ENCODE results near the gene ZCCHC24.
"Not testable (repeated sequence)": the region's sequence is repeated elsewhere in the genome, so short reads cannot be mapped to it uniquely, and the experiment has no call there.

The ZCCHC24 gene

DNA sequence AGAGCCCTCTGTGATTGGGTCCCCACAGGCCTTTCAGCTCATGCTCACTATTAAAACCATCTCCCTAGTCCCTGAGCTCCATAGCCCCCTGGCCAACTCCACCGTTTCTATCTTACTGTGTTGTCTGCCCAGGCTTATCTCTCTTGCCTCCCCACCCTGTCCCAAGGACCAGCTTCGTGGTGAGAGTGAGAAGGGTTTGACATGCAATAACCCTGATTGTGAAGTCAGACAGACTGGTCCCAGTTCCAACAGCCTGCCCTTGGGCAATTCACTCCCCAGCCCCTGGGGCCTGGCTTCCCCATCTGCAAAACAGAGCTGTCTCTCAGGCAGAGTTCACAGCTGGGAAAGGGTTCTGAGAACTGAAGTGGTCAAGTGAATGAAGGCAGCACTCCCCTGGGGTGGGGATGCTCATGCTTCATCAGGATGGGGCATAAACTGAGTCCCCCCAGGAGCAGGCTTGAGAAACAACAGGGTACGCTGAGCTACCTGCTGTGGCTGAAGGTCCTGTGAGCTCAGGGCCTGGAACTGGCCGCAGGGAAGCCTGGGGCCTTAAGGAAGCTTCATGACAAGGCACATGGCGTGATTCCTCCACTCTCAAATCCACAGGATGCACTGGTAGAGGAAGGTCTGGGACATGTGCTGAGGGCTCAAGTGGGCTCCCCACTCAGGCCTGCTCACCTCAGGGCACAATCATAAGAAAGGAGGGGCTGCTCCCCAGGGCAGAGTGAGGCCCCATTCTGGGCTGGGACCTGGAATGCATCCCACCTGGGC lies 100.0 kb downstream of the ZCCHC24 start:
- no peak for DNase-seq (ENCODE audit: low spot score)

DNA sequence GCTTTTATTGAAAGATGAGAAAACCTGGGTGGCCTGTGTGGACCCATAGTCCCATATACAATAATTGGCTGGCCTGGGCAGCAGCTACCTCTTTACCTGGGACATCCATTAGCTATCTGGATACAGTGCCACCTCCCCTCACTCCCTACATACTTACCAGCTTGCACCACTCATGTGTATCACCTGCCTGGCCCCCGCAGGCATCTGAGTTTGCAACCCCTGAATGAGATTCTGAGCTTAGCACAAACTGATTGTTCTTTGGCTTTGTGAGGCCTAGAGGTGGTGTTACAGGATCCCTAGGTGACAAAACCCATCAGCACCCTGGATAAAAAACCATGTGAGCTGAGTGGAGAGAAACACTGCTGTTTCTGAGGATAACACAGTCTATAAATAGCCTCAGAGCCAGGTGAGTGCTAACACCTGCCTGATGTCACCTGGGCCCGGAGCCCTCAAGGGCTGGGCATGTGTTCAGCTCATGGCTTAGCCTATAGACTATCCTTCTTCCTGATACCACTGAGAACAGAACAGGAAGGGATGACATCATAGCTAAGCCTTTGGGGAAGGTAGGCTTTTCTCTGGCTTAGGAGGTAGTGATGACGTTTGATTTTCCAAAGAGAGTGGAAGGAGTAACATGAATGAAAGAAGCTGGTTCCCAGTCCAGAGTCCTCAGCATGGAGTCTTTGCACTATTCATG lies 100.8 kb downstream of the ZCCHC24 start:
- no peak for DNase-seq (ENCODE audit: low spot score)

DNA sequence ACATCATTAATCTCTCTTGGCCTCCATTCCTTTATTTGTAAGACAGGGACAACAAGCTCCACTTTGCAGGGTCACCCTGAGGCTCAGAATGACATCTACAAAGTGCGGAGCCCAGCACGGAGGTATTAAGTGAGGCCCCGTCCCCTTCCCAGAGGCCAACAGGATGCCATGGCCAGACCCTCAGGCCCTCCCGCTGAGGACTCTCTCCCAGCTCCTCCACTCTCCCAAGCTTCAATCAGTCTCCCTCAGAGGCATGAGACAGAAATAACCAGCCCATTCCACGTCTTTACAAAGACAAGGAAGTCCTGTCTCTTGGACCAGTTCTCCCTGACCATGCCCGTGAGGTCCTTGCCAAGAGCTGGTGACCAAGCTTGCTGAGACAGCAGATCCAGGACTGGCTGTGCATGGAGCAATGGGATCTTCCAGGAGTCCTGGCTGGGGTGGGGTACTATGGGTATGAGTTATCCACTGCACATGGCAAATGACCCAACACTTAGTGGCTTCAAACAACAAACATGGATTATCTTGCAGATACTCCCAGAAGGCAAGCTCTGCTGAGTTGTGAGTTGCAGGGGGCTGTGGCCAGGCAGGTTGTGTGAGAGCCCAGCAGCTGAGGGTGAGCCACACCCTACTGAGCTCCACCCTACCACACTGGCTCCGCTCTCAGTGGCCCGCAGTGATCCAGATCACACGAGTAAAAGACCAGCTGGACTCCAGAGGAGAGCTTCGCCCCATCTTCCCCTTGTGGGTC lies 102.4 kb downstream of the ZCCHC24 start:
- no peak for DNase-seq (ENCODE audit: low spot score)

DNA sequence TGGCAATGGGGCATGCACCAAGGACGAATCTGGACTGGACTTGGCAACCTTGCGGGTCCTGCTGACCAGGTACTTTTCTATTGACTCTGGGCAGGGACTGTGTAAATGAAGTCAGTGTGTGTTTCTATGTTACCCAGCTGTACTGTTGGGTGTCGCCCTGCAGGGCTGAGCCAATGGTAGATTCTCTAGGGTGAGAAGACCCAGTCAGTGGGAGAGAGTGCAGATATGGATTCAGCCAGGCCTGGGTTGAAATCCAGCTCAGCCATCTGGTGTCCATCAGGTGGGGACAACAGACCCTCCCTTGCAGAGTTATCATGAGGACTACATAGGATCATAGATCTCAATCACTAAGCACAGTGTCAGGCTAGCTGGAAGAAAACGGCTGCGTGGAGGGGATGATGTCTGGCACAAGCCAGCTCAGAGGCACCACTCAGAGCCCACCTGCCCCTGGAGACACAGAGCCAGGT lies 103.1 kb downstream of the ZCCHC24 start:
- DNase-seq (ENCODE audit: low spot score), result no peak

DNA sequence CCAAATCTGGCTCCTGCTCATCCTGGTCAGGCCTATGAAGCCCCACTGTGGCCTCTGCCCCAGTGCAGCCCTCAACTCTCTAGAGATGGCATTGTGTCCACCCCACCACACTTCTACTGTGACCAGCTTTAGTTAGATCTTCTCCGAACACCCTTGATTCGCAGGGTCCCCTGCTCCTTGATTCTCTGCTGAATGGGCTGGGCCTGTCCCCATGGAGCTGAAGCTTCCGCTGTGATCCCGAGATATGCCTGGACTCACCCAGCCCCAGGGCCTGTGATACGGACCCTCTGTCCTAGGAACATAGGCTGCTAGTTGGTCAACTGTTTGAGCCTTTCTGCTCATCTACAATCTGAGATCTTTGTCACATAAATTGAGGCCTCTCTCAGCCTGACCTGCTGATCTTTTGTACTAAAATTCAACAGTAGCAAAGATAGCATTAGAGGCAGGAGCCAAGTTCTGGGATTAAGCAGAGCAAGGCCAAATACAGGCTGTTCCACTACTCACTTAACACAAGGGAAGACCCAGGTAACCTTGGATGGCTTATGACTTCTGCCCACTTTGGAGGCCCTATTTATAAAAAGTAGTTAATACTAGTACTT lies 104.7 kb downstream of the ZCCHC24 start:
- no peak for DNase-seq (ENCODE audit: low spot score)

DNA sequence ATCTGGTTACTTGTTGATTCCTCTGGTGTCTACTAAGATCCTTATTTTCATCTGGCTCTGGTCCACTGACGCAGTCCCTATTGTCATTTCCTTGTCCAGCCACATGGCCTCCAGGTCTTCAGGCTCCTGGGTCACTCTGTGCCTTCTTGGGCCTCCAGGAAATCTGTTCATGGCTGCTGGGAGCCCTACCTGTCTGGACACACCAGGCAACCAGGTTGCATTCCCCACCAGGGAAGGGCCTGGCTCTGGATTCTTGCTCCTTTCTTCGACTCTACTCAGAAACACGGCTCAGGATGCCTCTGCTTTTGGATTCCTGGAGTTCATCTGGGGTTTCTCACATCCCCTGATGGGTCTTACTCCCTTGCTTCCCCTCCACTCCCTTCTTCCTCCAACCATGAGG lies 106.2 kb downstream of the ZCCHC24 start:
- no peak for DNase-seq (ENCODE audit: low spot score)

DNA sequence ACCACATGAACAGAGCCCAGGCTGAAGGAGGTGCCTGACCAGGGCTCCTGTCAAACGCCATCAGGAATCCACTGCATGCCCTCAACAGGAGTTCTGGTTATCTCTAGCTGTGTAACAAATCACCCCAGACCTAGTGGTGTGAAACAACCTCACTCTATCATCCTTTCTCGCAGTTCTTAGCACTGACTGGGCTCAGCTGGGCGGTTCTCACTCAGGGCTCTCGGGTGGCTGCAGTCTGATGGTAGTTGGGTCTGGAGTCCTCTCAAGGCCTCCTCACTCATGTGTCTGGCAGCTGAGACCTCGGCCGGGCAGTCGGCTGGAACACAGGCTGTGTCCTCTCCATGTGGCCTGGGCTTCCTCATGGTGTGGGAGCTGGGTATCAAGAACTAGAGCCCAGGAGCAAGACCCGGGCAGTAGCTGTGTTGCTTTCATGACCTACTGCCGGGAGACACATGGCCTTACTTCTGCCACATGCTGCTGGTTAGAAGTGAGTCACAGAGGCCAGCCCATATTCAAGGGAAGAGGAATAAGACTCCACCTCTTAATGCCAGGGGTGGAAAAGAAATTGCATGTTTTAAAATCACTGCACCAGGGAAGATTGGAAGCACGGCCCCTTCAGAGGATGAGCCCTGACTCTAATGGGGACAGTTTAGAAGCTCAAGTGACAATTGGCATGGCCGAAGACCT lies 107.5 kb downstream of the ZCCHC24 start:
- DNase-seq (ENCODE audit: low spot score), result not testable (repeated sequence)

DNA sequence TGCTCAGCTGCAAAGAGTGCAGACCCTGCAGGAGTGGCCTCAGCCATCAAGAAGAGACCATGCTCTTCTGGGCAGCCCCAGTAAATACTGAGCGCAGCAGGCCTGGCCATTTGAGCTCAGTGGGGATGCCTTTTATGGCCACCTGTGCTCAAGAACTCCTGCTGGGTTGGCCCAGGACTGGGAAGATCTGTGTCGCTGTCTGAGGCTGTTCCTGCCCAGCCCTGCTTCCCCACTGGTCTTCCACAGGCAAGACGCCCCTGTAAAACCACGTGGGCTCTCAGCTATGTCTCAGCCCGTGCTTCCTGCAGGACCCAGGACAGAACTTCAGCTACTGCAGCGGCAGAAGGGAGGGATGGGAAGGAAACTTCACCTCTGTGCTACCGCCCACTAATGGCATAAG lies 108.7 kb downstream of the ZCCHC24 start:
- DNase-seq (ENCODE audit: low spot score), result no peak

DNA sequence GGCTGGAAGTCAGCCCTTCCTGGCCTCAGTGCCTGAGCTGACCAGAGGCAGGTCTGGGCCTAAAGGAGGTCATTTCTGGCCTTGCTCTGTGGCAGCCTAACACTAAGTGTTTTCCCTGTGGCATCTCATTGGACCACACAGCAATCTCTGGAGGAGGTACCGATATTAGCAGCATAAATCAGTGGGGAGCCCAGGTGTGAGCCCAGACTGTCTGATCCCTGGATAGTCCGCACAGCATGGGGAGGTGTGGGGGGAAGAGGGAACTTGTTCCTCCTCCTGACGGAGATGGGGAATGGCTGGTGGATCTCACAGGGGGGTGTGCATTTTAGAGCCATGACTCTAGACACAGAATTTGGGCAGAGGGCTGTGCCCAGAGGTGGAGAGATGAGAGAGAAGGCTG lies 109.1 kb downstream of the ZCCHC24 start:
- no peak for DNase-seq (ENCODE audit: low spot score)

DNA sequence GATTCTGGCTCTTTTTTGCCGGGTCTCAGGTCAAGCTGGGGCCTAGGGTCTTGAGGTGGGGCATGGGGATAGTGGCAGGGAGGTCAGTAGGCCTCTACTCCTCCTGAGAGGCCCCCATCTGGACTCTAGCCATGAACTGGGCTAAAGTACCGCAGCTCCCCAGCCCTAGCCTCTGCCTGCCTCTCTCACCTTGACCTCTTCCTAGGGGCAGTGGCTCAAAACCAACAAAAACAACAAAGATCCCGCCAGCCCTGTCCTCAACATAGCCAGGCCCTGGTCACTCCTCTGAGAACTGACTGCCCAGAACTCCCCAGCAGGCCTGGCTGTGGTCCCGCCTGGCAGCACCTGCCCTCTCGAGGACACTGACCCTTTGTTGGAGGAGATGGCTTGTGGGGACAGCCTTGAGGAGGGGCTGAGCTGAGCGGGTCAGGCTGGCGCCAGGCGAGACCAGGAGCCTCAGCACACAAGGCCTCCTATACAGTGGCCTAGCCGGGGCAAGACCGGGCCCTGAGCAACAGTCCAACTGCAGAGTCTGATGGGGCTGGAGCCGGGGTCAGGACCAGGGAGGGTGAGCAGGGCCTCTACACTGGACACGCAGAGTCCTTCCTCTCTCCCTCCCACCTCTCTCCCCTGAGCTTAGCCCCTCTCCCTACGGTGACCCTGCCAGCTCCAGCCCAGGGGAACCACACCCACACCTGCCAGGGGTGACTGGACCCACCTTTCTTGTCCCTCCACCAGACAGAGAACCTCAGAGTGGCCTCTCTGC lies 109.8 kb downstream of the ZCCHC24 start:
- no peak for DNase-seq (ENCODE audit: low spot score)

DNA sequence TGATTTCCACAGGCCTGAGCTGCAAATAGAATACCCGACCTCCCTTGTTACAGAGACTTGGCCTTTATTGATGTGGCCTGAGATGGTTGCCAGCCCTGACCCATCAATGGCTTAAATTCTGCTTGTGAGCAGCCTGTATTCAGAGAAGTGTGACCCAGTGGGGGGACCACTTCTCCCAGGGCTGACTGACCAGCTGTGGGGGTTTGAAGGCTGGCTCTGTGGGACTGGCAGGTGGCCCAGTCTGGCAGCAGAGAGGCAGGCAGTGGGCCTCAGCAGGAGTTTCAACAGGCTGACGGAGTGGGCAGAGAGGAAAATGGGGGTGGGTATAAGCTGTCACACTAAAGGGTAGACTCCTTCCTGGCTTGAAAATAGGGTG lies 110.3 kb downstream of the ZCCHC24 start:
- DNase-seq (ENCODE audit: low spot score), result no peak

DNA sequence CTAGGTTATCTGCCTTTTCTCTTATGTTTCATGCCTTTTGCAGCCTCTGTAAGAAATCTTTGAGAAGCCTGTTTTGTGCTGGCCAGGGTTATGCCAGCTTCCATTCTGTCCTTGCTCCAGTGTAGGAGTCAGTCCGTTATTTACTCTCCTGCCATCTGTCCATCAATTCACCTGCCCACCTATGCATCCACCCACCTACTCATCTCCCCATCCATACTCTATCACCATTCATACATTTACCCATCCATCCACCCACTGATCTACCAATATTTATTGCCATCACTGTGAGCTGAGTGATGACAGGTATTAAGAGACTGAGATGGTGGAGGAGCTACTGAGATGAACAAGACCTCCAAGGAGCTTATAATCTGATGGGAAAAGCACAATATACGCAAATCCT lies 110.9 kb downstream of the ZCCHC24 start:
- no peak for DNase-seq (ENCODE audit: low spot score)

DNA sequence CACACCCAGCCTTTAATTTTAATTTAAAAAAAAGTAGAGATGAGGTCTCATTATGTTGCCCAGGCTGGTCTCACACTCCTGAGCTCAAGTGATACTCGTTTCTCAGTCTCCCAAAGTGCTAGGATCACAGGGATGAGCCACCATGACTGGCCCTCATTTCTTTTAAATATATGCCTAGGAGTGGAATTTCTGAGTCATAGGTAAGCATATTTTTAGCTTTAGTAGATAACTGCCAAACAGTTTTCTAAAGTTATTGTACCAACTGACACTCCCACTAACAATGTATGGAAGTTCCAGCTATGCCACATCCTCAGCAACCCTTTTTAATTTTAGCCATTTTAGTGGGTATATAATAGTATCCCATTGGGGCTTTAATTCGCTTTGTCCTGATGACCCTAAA lies 111.9 kb downstream of the ZCCHC24 start:
- DNase-seq (ENCODE audit: low spot score), result no peak

DNA sequence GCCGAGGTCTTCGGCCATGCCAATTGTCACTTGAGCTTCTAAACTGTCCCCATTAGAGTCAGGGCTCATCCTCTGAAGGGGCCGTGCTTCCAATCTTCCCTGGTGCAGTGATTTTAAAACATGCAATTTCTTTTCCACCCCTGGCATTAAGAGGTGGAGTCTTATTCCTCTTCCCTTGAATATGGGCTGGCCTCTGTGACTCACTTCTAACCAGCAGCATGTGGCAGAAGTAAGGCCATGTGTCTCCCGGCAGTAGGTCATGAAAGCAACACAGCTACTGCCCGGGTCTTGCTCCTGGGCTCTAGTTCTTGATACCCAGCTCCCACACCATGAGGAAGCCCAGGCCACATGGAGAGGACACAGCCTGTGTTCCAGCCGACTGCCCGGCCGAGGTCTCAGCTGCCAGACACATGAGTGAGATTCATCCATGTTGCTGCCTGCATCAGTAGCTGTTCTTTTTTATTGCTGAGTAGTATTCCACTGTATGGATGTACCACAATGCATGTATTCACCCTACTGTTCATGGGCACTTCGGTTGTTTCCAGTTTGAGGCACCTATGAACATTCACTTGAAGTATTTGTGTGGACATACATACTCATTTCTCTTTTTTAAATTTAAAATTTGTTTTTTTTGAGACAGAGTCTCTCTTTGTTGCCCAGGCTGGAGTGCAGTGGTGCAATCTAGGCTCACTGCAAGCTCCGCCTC lies 112.7 kb downstream of the ZCCHC24 start:
- DNase-seq (ENCODE audit: low spot score), result not testable (repeated sequence)
